Erythroblast (primary cell): Measurements from ENCODE around the gene GNB1L.

Experiments used
- GATA1 ChIP-seq: IDR thresholded peaks from 2 replicates; pipeline ENCODE4 v1.6.1; 2011; ENCODE audit warnings: low read depth, mild to moderate bottlenecking, control low read depth, low read length, moderate library complexity
- POLR2A ChIP-seq: IDR thresholded peaks from 2 replicates; pipeline ENCODE4 v1.6.1; 2011; ENCODE audit warnings: mild to moderate bottlenecking, low read length

DNA sequence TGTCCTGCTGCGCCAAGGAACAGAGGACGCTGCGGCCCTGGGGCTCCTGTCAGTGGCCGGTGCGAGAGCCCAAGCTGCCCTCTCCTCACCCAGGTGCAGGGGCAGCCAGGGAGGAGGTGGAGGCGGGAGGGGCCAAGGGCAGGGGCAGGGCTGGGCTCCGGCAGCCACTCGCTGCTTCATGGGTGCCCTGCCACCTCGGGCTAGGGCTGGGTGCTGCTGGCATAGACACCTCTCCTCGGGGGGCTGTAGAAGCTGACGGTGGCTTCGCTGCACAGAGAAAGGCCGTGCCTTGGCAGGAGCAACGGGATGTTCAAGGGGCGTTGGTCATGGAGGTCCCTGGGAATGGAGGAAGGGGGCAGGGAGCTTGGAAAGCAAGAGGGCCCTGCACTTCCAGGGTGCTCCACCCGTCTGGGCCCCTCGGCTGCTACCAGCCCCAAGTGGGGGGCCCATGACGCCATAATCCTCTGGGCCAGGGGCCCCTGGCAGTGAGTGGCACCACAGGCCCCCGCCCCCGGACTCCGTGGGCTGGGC lies 95.7 kb downstream of the GNB1L start:
- TF ChIP-seq POLR2A (no peak), GATA1 (no peak)
